NCI-H1105 (cell line): ENCODE data around the gene KDELR3.

Experiments used
- DNase-seq: peaks from one replicate; lab custom pipeline; 2025; lab: John Stamatoyannopoulos, UW

Gene KDELR3

GRCh38 chr22:38467904-38468442, at the start of gene KDELR3:
Gene KDELR3, plus strand, starts transcription at chr22:38468096. Its CDS starts 138 bp downstream, at chr22:38468234.
- no peak for DNase-seq

- DNase-seq = no peak
Observed at GRCh38 chr22:38418589-38418988, 49.3 kb upstream of the KDELR3 start.

GRCh38 chr22:38419121-38419857, 48.6 kb upstream of the KDELR3 start:
- DNase-seq = no peak

GRCh38 chr22:38419858-38420160, 48.1 kb upstream of the KDELR3 start:
- no peak for DNase-seq

GRCh38 chr22:38420734-38421133, 47.2 kb upstream of the KDELR3 start:
- no peak for DNase-seq

GRCh38 chr22:38422611-38423511, 45.0 kb upstream of the KDELR3 start:
- DNase-seq = peak; percentile 68

GRCh38 chr22:38423512-38424503, 44.1 kb upstream of the KDELR3 start:
- no peak for DNase-seq

- DNase-seq = no peak
Observed at GRCh38 chr22:38424525-38425080, 43.3 kb upstream of the KDELR3 start.

GRCh38 chr22:38426628-38427027, 41.3 kb upstream of the KDELR3 start:
- no peak for DNase-seq

GRCh38 chr22:38427465-38427864, 40.4 kb upstream of the KDELR3 start:
- DNase-seq = no peak

GRCh38 chr22:38427940-38428339, 40.0 kb upstream of the KDELR3 start:
- no peak for DNase-seq

GRCh38 chr22:38428714-38429113, 39.2 kb upstream of the KDELR3 start:
- no peak for DNase-seq

GRCh38 chr22:38429499-38430068, 38.3 kb upstream of the KDELR3 start:
- DNase-seq = peak; percentile 12

GRCh38 chr22:38431266-38432010, 36.5 kb upstream of the KDELR3 start:
- no peak for DNase-seq

- no peak for DNase-seq
Observed at GRCh38 chr22:38432264-38432663, 35.6 kb upstream of the KDELR3 start.

- DNase-seq = no peak
Observed at GRCh38 chr22:38433871-38434270, 34.0 kb upstream of the KDELR3 start.

- DNase-seq = no peak
Observed at GRCh38 chr22:38435010-38435409, 32.9 kb upstream of the KDELR3 start.

- no peak for DNase-seq
Observed at GRCh38 chr22:38435965-38436364, 31.9 kb upstream of the KDELR3 start.

- DNase-seq = no peak
Observed at GRCh38 chr22:38436629-38437395, 31.1 kb upstream of the KDELR3 start.

GRCh38 chr22:38437416-38437815, 30.5 kb upstream of the KDELR3 start:
- no peak for DNase-seq
